PC-9 (cell line): ENCODE measurements around the gene MGAT4A. TPM values are rescaled to one million over a fixed set of nuclear protein-coding genes. Genes with fewer than 3 reads are reported as not detected.
"Not testable (repeated sequence)": the region's sequence is repeated elsewhere in the genome, so short reads cannot be mapped to it uniquely, and the experiment has no call there.

Experiments
- BruUV-seq: library from RNA; stranded (reverse); fragments of 400-500 nt; replicated peaks from 2 replicates; lab custom pipeline; 2021; lab: Mats Ljungman, UMichigan
- CTCF ChIA-PET: fragments of 300-600 bp; sonication (Branson Sonifier 250); formaldehyde crosslinking; loops from one replicate; lab custom pipeline; 2022; ENCODE audit warnings: antibody characterized with exemption; lab: Charles Lee
- POLR2A ChIA-PET: fragments of 300-600 bp; sonication (Branson Sonifier 250); formaldehyde crosslinking; loops from one replicate; lab custom pipeline; 2022; ENCODE audit warnings: antibody characterized with exemption; ENCODE audit not compliant: unreplicated experiment; lab: Charles Lee
- DNase-seq, 2 experiments: peaks; one replicate each; pipeline versions ENCODE4 v3.0.0 to v3.0.0-alpha.2; 2015 to 2022; ENCODE audit warnings: mixed read lengths in 1 of 2
- H2AFZ ChIP-seq: fragments of 200-600 bp; sonication (generic); 2 replicates; pipeline ENCODE4 v1.8.1; 2017; ENCODE audit warnings: antibody characterized with exemption
- H3F3A ChIP-seq: fragments of 200-600 bp; sonication (generic); 2 replicates; pipeline ENCODE4 v1.8.1; 2017; ENCODE audit warnings: antibody characterized with exemption, mild to moderate bottlenecking, low read depth; ENCODE audit not compliant: insufficient read depth
- H3K27ac ChIP-seq: fragments of 200-600 bp; sonication (generic); 2 replicates; pipeline ENCODE4 v1.6.1; 2016; ENCODE audit warnings: mixed run types
- H3K27me3 ChIP-seq: fragments of 200-600 bp; sonication (generic); 2 replicates; pipeline ENCODE4 v1.6.1; 2016; ENCODE audit warnings: low read depth, mixed run types; ENCODE audit not compliant: insufficient read depth
- H3K36me3 ChIP-seq: fragments of 200-600 bp; sonication (generic); 2 replicates; pipeline ENCODE4 v1.6.1; 2016; ENCODE audit warnings: low read depth, mixed run types
- H3K4me1 ChIP-seq: fragments of 200-600 bp; sonication (generic); replicated peaks from 2 replicates; pipeline ENCODE4 v1.6.1; 2016; ENCODE audit warnings: mixed run types; ENCODE audit not compliant: insufficient read depth
- H3K4me2 ChIP-seq: fragments of 200-600 bp; sonication (generic); 2 replicates; pipeline ENCODE4 v1.6.1; 2017; ENCODE audit warnings: mixed run types
- H3K4me3 ChIP-seq: fragments of 200-600 bp; sonication (generic); 2 replicates; pipeline ENCODE4 v1.6.1; 2016; ENCODE audit warnings: mixed run types
- H3K79me2 ChIP-seq: fragments of 200-600 bp; sonication (generic); 2 replicates; pipeline ENCODE4 v1.6.1; 2017; ENCODE audit warnings: low read depth, mixed run types
- H3K9me2 ChIP-seq: fragments of 200-600 bp; sonication (generic); 2 replicates; pipeline ENCODE4 v1.8.1; 2017; ENCODE audit warnings: mild to moderate bottlenecking; ENCODE audit not compliant: insufficient read depth
- H3K9me3 ChIP-seq: fragments of 200-600 bp; sonication (generic); 2 replicates; pipeline ENCODE4 v1.8.1; 2016; ENCODE audit warnings: low read depth; ENCODE audit not compliant: insufficient read depth
- H4K20me1 ChIP-seq: fragments of 200-600 bp; sonication (generic); 2 replicates; pipeline ENCODE4 v1.8.1; 2017; ENCODE audit not compliant: insufficient read depth
- EZH2 ChIP-seq: fragments of 200-600 bp; sonication (generic); IDR thresholded peaks from 2 replicates; pipeline ENCODE4 v1.8.0; 2017; ENCODE audit warnings: antibody characterized with exemption, low read depth
- intact Hi-C: fragments of 100-400 bp; cut with micrococcal nuclease; formaldehyde crosslinking; loops from one replicate; pipeline ENCODE4 v1.10.0; 2022; ENCODE audit not compliant: unreplicated experiment
- total RNA-seq: library from RNA; stranded (reverse); gene quantifications from 2 replicates; pipeline ENCODE4 v1.2.3, GENCODE V29; 2021
- TF ChIP-seq, protein P1 (sequence below): fragments of 200-600 bp; sonication (generic); conservative IDR thresholded peaks from 2 replicates; pipeline ENCODE4 v1.6.1; 2017; ENCODE audit warnings: mixed run types, antibody characterized with exemption, mild to moderate bottlenecking, moderate library complexity

The MGAT4A gene
- total RNA-seq, 1 experiment from 2014 or later, result 12.9 TPM

DNA sequence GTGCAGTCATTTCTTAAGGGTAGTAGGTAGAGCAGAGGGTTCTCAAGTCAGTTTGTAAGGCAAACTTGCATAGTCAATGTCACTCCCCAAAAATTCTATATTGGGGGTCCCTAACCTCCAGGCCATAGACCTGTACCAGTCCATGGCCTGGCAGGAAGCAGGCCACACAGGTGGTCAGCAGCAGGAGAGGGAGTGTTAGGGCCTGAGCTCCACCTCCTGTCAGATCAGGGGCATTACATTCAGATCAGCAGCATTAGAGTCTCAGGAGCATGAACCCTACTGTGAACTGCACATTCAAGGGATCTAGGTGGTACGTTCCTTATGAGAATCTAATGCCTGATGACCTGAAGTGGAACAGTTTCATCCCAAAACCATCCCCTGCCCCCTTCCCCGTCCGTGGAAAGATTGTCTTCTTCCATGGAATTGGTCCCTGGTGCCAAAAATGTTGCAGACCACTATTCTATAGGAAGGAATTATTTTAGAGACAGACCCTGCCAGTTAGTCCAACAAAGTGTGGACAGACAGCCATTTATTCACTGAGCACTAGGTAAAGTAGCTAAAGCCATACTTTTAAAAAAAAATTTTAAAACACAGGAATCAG is 129.3 kb downstream of the MGAT4A start:
- no peak overlapping the region for H2AFZ ChIP-seq
- no peaks in the 10 kb centered on the region for H3K9me2 ChIP-seq
- no peak overlapping the region for H3K4me2 ChIP-seq
- intact Hi-C loops, result loop anchor here (10.0 kb wide), 1 partner anchor 887 kb away; the partner anchor contains the start of gene ZAP70
- CTCF ChIA-PET, result interaction anchor here (0.5 kb wide), 1 partner anchor 185 kb away, joined by 4 read pairs; no protein-coding TSS in a partner anchor
- peaks cover 35% of the 10 kb centered on the region for H3F3A ChIP-seq
- peak in 1 of 2 experiments; percentile 41 for DNase-seq
- no TSS peak for BruUV-seq
- H3K9me3 ChIP-seq, result no peaks in the 10 kb centered on the region
- peaks cover 19% of the 10 kb centered on the region for H3K4me1 ChIP-seq
- H3K4me3 ChIP-seq, result no peak overlapping the region
- H4K20me1 ChIP-seq, result peaks cover 12% of the 10 kb centered on the region; the same call in 1 of the 2 replicates
- peaks cover 19% of the 10 kb centered on the region for H3K79me2 ChIP-seq
- H3K36me3 ChIP-seq, result peaks cover 28% of the 10 kb centered on the region
- POLR2A ChIA-PET, result no interaction called here
- TF ChIP-seq, protein P1, sequence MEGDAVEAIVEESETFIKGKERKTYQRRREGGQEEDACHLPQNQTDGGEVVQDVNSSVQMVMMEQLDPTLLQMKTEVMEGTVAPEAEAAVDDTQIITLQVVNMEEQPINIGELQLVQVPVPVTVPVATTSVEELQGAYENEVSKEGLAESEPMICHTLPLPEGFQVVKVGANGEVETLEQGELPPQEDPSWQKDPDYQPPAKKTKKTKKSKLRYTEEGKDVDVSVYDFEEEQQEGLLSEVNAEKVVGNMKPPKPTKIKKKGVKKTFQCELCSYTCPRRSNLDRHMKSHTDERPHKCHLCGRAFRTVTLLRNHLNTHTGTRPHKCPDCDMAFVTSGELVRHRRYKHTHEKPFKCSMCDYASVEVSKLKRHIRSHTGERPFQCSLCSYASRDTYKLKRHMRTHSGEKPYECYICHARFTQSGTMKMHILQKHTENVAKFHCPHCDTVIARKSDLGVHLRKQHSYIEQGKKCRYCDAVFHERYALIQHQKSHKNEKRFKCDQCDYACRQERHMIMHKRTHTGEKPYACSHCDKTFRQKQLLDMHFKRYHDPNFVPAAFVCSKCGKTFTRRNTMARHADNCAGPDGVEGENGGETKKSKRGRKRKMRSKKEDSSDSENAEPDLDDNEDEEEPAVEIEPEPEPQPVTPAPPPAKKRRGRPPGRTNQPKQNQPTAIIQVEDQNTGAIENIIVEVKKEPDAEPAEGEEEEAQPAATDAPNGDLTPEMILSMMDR, result peak; percentile 89
- TF ChIP-seq EZH2, result no peak
- no peak overlapping the region for H3K27ac ChIP-seq
- no peaks in the 10 kb centered on the region for H3K27me3 ChIP-seq

DNA sequence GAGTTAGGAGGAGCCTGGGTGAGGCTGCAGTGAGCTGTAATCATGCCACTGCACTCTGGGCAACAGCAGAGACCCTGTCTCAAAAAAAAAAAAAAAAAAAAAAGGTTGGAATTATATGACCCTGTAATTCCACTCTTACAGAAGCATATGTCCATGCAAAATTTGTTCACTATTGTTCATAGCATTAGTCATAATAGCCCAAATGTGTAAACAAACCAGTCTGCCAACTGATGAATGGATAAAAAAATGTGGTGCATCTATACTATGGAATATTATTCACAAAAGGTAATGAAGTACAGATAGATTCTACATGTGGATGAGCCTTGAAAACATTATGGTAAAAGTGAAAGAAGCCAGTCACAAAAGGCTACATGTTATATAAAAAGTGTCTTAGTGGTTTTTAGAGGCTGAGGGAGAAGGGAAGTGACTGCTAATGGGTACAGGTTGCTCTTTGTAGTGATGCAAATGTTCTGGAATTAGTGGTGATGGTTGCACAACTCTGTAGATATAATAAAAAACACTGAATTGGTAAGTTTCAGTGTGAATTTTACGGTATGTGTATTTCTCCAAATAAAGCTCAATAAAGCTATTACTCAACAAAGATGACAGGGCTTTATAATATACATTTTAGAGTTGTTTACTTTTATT is 132.0 kb downstream of the MGAT4A start:
- no peak overlapping the region for H3K4me2 ChIP-seq
- intact Hi-C loops, result no loop called here
- peaks cover 9% of the 10 kb centered on the region; the same call in 1 of the 2 replicates for H4K20me1 ChIP-seq
- no peak overlapping the region for H2AFZ ChIP-seq
- TF ChIP-seq, protein P1, result no peak
- no peak for TF ChIP-seq EZH2
- H3K79me2 ChIP-seq, result no peaks in the 10 kb centered on the region
- H3K4me3 ChIP-seq, result no peak overlapping the region
- H3K4me1 ChIP-seq, result peaks cover 17% of the 10 kb centered on the region
- ChIA-PET CTCF (no interaction called here), POLR2A (no interaction called here)
- H3K27ac ChIP-seq, result peak overlapping the region; percentile 6; the same call in 1 of the 2 replicates
- DNase-seq, result peak in 1 of 2 experiments; percentile 79
- H3F3A ChIP-seq, result peaks cover 30% of the 10 kb centered on the region
- BruUV-seq, result no TSS peak
- H3K9me2 ChIP-seq, result no peaks in the 10 kb centered on the region
- no peaks in the 10 kb centered on the region for H3K9me3 ChIP-seq
- peaks cover 25% of the 10 kb centered on the region for H3K36me3 ChIP-seq
- no peaks in the 10 kb centered on the region for H3K27me3 ChIP-seq

DNA sequence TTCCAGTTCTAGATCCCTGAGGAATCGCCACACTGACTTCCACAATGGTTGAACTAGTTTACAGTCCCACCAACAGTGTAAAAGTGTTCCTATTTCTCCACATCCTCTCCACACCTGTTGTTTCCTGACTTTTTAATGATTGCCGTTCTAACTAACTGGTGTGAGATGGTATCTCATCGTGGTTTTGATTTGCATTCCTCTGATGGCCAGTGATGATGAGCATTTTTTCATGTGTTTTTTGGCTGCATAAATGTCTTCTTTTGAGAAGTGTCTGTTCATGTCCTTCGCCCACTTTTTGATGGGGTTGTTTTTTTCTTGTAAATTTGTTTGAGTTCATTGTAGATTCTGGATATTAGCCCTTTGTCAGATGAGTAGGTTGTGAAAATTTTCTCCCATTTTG is 136.3 kb downstream of the MGAT4A start:
- POLR2A ChIA-PET, DNase-seq, H2AFZ ChIP-seq, intact Hi-C loops, BruUV-seq, CTCF ChIA-PET, H3K9me3 ChIP-seq, H4K20me1 ChIP-seq, H3K27ac ChIP-seq, H3K4me2 ChIP-seq, H3K79me2 ChIP-seq, H3K36me3 ChIP-seq, H3K9me2 ChIP-seq, H3K4me3 ChIP-seq, H3K27me3 ChIP-seq: not testable (repeated sequence)
- peaks cover 19% of the 10 kb centered on the region for H3F3A ChIP-seq
- H3K4me1 ChIP-seq, result peaks cover 15% of the 10 kb centered on the region
